Lower leg skin (tissue), 3 donors: ENCODE data around the gene BANF2.

Experiments used
- CTCF ChIP-seq, 3 donors: fragments of 450-650 bp; IDR thresholded peaks; one replicate each; pipeline ENCODE4 v1.5.1; 2016; ENCODE audit warnings: antibody characterized with exemption in 3 of 3, mild to moderate bottlenecking in 3 of 3, moderate library complexity in 2 of 3
- POLR2A ChIP-seq, 2 donors: fragments of 450-650 bp; IDR thresholded peaks; one replicate each; pipeline ENCODE4 v1.6.1; 2016 to 2017; ENCODE audit warnings: antibody characterized with exemption in 2 of 2, mild to moderate bottlenecking in 1 of 2, moderate library complexity in 1 of 2

- no peak for TF ChIP-seq POLR2A (IDR thresholded peaks at IDR 0.05)
- no peak for TF ChIP-seq CTCF (IDR thresholded peaks at IDR 0.05)
Observed at GRCh38 chr20:17742731-17743130, 43.0 kb downstream of the BANF2 start.
